GOT3 (cell line): ENCODE measurements around the gene RPAP2.

ENCODE experiments used
- DNase-seq: peaks from one replicate; lab custom pipeline; 2025; ENCODE audit warnings: mixed read lengths; lab: John Stamatoyannopoulos, UW

RPAP2 gene

GRCh38 chr1:92447033-92447681 is 148.3 kb downstream of the RPAP2 start:
- DNase-seq: no peak

GRCh38 chr1:92447976-92448375 is 149.1 kb downstream of the RPAP2 start:
- no peak for DNase-seq
